GM12872 (cell line): ENCODE data around the gene USH2A.

Experiments
- CTCF ChIP-seq: IDR thresholded peaks from 3 replicates; pipeline ENCODE4 v1.5.1; 2011; ENCODE audit warnings: low read depth, mild to moderate bottlenecking, low read length, moderate library complexity; ENCODE audit not compliant: insufficient read depth

Gene USH2A

GRCh38 chr1:215661033-215661432, 762.2 kb downstream of the USH2A start:
- no peak for TF ChIP-seq CTCF

GRCh38 chr1:215660259-215660658, 763.0 kb downstream of the USH2A start:
- no peak for TF ChIP-seq CTCF

GRCh38 chr1:215657047-215657446, 766.2 kb downstream of the USH2A start:
- TF ChIP-seq CTCF: no peak

- TF ChIP-seq CTCF: no peak
Observed at GRCh38 chr1:215652371-215652770, 770.9 kb downstream of the USH2A start.

GRCh38 chr1:215651867-215652266, 771.4 kb downstream of the USH2A start:
- TF ChIP-seq CTCF: no peak

- no peak for TF ChIP-seq CTCF
Observed at GRCh38 chr1:215650446-215651149, 772.6 kb downstream of the USH2A start.

GRCh38 chr1:215648957-215649356, 774.3 kb downstream of the USH2A start:
- no peak for TF ChIP-seq CTCF

GRCh38 chr1:215647738-215648137, 775.5 kb downstream of the USH2A start:
- TF ChIP-seq CTCF: no peak
